NCI-H748 treated with DMSO at 0.1 percent for 48 hours (cell line): ENCODE measurements around the gene SULT1C4.
"Not testable (repeated sequence)": the region's sequence is repeated elsewhere in the genome, so short reads cannot be mapped to it uniquely, and the experiment has no call there.

Source experiments
- DNase-seq: peaks from one replicate; lab custom pipeline; 2025; lab: John Stamatoyannopoulos, UW

Gene SULT1C4

GRCh38 chr2:108413711-108414095 is 35.9 kb downstream of the SULT1C4 start:
- no peak for DNase-seq

GRCh38 chr2:108414256-108414876 is 36.6 kb downstream of the SULT1C4 start:
- no peak for DNase-seq

GRCh38 chr2:108414945-108415344 is 37.2 kb downstream of the SULT1C4 start:
- no peak for DNase-seq

GRCh38 chr2:108417254-108417653 is 39.5 kb downstream of the SULT1C4 start:
- no peak for DNase-seq

GRCh38 chr2:108418416-108418815 is 40.7 kb downstream of the SULT1C4 start:
- no peak for DNase-seq

- DNase-seq, result no peak
Observed at GRCh38 chr2:108423067-108423466, 45.3 kb downstream of the SULT1C4 start.

GRCh38 chr2:108423502-108424251 is 45.9 kb downstream of the SULT1C4 start:
- DNase-seq, result no peak

GRCh38 chr2:108428286-108429009 is 50.7 kb downstream of the SULT1C4 start:
- DNase-seq, result no peak

- DNase-seq, result not testable (repeated sequence)
Observed at GRCh38 chr2:108435578-108435977, 57.8 kb downstream of the SULT1C4 start.

- no peak for DNase-seq
Observed at GRCh38 chr2:108436976-108437375, 59.2 kb downstream of the SULT1C4 start.
